ENCODE results near the gene ASB5.
"Not testable (repeated sequence)": the region's sequence is repeated elsewhere in the genome, so short reads cannot be mapped to it uniquely, and the experiment has no call there.

The ASB5 gene

DNA sequence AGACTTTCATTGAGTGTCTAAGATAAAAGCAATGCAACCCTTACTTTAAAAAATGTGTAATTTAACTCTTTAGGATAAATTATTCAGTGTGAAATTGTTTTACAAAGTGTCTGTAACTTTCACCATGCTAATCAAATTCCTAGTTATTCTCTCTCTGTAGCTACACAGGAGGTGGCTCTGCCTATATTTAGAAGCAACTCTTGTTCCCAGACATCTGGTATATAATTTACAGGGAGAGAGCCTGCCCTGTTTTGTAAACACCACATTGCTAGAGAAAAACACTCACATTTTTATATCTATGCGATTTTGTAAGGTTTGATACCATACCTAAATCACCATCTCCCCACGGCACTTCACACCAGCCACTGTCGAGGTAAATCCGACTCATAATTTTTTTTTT, 38.2 kb downstream of the ASB5 start:
- no peak overlapping the region for H3K4me3 ChIP-seq
- H3K27ac ChIP-seq: no peak overlapping the region

DNA sequence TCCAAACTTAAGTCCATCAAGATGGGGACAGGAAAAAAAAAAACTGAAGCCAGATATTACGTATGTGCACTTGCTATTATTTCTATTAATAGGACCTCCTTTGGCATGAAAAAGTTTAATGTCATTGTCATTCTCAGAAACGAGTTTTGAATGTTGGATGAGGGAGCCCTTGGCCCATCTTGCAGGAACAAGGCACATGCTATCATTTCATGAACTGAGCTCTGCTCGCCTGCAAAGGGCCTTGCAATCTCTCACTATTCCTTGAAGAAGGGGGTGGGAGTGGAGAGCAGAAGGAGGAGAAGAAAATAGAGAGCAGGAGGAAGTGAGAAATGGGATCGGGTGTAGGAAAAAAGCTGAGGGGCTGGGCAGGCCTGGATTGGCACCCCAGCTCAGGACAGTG, 39.4 kb downstream of the ASB5 start:
- Histone ChIP-seq H3K27ac (no peak overlapping the region), H3K4me3 (no peak overlapping the region)

- no peak overlapping the region for H3K4me3 ChIP-seq
- no peak overlapping the region for H3K27ac ChIP-seq
Observed at GRCh38 chr4:176226736-176227135, 42.3 kb downstream of the ASB5 start.

DNA sequence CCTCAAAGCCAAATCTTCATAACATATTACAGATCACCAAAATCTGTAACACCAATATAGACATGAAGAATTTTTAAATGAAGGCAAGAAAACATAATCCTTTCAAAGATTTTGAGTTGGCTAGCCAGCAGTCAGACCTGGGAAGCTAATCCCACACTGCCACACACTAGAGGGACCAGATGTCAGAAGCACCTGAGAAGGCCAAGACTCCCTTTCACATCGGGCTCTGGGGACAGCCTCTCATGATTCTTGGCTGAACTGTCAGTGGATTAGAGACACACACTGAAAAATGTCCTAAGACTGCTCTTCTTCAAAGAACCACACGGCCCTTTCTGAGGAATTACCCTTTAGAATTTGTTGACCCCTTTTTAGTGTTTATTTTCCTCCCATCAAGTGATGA, 45.5 kb downstream of the ASB5 start:
- H3K4me3 ChIP-seq: no peak overlapping the region
- no peak overlapping the region for H3K27ac ChIP-seq

DNA sequence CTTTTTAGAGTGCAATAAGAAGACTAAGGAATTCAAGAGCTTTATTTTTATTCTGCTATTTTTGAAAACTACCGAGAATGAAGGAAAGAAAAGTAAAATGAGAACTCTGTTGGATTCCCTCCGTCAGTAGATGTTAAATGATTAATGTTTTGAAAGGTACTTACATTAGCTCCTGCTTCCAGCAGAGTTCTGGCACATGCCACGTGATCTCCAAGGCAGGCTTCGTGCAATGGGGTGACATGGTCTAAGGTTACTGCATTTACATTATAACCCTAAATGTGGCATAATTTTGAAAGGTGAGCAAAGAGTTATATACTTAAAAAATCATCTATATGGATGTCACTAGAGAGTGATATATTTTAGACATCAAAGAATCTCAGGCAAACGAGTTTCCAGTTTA, 46.9 kb downstream of the ASB5 start:
- Histone ChIP-seq H3K27ac (no peak overlapping the region), H3K4me3 (no peak overlapping the region)

DNA sequence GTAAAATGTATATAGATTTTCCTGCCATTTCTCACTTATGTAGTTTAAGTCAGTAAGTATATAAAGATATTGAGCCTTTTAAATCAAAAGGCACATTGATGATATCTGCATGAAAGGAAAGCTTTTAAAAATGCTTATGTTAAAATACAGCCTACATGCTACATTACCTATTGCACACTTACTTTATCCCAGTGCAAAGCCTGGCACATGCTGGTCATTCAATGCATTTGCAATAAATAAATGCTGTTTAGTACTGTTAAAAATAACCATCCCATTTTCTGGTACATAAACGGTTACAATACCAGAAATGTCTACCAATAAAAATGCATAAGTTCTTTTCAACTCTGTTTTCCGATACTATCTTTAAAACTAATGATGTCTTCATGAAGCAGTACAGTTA, 51.5 kb downstream of the ASB5 start:
- Histone ChIP-seq H3K27ac (no peak overlapping the region), H3K4me3 (no peak overlapping the region)

- not testable (repeated sequence) for H3K4me3 ChIP-seq, H3K27ac ChIP-seq
Observed at GRCh38 chr4:176212351-176212750, 56.7 kb downstream of the ASB5 start.

- no peak overlapping the region for H3K4me3 ChIP-seq
- H3K27ac ChIP-seq: no peak overlapping the region
Observed at GRCh38 chr4:176210579-176211296, 58.3 kb downstream of the ASB5 start.

DNA sequence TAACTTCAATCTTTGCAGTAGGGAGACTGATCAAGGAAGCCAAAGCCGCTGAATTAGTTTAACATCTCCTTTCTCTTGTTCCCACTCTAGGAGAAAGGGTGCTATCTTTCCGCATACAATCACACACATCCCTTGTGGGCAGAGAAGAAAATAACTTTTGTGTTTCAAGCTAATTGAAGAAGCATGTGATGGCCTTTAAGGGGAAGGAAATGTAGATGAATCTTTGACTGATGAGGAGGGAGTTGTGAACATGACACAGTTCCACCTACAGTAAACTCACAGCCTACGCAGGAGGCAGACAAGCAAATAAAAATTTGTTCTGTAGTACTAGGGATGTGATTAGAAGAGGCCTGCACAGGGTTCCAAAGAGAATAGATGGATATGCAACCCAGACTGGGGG, 58.9 kb downstream of the ASB5 start:
- Histone ChIP-seq H3K4me3 (no peak overlapping the region), H3K27ac (no peak overlapping the region)

DNA sequence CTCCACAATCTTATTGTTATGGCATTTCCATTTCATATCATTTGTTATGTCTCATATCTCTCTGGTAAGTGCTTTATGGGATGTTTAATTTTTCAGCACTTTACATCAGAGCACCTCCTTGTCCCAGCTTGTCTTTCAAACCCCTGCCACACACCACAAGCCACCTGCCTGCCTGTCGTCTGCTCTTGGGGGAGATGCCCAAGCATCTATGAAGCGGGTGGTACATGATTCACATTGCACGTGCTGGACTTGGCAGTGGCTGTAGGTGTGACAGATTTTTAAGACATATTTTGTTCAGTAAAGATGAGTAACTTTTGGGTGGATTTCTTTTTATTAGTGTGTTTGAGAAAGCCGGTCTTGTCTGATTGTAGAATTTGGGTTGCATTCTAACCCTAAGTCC, 59.5 kb downstream of the ASB5 start:
- H3K27ac ChIP-seq: no peak overlapping the region

GRCh38 chr4:176207839-176208238, 61.2 kb downstream of the ASB5 start:
- no peak overlapping the region for H3K27ac ChIP-seq

More for the DNA sequence above, 59.5 kb downstream of the ASB5 start:
- no peak overlapping the region for H3K4me3 ChIP-seq

DNA sequence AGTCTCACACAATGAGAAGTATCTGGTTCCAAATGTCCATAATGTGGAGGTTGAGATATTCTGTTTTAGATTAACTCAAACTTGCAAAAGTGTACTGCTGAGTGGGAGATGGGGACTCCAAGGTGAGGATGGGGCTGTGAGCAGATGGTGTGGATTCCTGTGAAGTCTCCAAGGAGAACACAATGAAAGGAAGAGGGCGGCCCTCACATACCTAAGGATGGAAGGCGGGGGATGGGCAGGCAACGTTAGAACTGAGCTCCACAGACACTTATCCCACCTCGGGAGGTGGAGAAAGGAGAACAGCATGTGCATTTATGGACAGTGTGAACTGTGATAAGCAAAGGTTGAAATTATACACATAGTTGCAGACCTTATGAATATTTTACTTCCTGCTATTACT, 63.7 kb downstream of the ASB5 start:
- H3K4me3 ChIP-seq: no peak overlapping the region
- H3K27ac ChIP-seq: no peak overlapping the region

More at GRCh38 chr4:176207839-176208238, 61.2 kb downstream of the ASB5 start:
- no peak overlapping the region for H3K4me3 ChIP-seq

- Histone ChIP-seq H3K27ac (no peak overlapping the region), H3K4me3 (no peak overlapping the region)
Observed at GRCh38 chr4:176198316-176198903, 70.6 kb downstream of the ASB5 start.

- peak within 1 kb of the TSS; percentile 33 to 66 (median 55) for H3K4me3 ChIP-seq
- peak within 1 kb of the TSS in 18 of 21 experiments; percentile 14 to 80 (median 58) for H3K27ac ChIP-seq
Observed at GRCh38 chr4:176195184-176195978, 73.6 kb downstream of the ASB5 start, which contains the start of gene SPATA4. Gene SPATA4, minus strand, starts transcription at chr4:176195585. Its CDS starts 23 bp downstream, at chr4:176195562.

DNA sequence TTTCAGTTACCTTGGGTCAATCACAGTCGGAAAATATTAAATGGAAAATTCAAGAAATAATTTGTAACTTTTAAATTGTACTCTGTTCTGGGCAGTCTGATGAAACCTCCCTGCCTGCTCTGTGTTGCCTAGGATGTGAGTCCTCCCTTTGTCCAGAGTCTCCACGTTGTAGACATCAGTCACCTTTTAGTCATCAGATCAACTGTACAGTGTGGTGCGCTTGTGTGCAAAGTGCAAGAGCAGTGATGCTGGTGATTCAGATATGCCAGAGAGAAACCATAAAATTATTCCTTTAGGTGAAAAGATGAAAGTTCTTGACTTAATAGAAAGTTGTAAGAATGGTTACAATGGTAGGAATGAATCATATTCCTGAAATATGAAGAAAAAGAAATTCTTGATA, 75.1 kb downstream of the ASB5 start:
- H3K4me3 ChIP-seq: no peak overlapping the region
- no peak overlapping the region for H3K27ac ChIP-seq

DNA sequence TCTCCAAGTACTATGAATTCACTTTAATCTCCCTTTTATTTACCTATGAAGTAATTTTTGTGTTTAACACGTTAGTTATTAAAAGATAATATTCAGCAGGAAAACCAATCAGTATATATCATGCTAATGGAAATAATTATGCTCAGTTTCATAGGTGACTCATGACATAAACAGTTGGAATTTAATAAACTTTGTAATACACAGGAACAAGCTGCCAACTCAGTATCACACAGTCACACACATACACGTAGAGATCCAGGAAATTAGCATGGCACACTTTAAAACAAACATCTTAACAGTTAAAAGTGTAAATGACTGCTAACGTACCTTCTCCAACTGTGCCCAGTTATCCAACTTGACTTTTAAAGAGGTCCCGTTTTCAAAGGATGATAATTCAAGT, 75.9 kb downstream of the ASB5 start:
- H3K27ac ChIP-seq: no peak overlapping the region
- no peak overlapping the region for H3K4me3 ChIP-seq

- H3K4me3 ChIP-seq: no peak overlapping the region
- no peak overlapping the region for H3K27ac ChIP-seq
Observed at GRCh38 chr4:176191974-176192373, 77.0 kb downstream of the ASB5 start.

DNA sequence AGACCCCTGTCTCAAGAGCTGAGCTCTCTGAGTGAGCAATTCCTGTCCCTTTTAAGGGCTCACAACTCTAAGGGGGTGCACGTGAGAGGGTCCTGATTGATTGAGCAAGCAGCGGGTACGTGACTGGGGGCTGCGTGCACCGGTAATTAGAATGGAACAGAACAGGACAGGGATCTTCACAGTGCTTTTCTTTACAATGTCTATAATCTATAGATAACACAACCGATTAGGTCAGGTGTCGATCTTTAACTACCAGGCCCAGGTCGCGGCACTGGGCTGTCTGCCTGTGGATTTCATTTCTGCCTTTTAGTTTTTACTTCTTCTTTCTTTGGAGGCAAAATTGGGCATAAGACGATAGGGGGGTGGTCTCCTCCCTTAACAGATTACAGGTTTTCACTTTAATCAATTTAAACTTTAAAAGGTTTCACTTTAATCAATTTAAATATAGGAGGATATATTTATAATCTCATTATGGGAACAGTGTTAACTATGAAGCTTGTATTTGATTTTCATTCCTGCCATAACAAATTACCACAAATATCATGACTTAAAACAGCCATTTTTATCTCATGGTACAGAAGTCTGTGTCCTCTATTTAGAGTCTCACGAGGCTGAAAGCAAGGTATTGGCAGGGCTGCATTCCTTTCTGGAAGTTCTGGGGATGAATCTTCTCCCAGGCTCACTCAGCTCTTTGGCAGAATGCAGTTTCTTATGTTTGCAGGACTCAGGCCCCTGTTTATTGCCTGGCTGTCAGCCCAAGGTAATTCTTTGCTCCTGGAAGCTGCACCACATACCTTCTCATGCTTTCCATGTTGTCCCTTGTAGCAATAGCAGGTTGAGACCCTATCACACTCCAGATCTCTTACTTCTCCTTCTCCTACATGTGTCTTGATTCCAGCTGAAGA, 78.9 kb downstream of the ASB5 start:
- H3K27ac ChIP-seq: no peak overlapping the region
- H3K4me3 ChIP-seq: no peak overlapping the region

GRCh38 chr4:176188654-176189053, 80.4 kb downstream of the ASB5 start:
- Histone ChIP-seq H3K4me3 (no peak overlapping the region), H3K27ac (no peak overlapping the region)

DNA sequence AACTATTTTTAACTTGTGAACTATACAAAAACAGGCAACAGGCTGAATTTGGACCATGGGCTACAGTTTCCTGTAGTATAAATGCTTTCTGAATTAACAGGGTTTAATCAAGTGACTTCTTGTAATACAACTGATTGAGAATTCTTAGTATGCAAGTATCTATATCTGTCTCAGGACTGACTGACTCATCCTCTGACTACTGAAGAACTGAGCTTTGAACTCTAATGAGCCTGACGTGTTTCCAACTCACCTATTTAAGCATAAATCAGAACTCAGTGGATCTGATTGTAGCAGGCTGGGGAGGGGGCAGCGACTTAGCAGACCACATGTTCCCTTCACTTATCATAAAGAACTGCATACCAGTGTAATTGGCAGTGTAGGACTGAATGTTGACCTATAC, 81.4 kb downstream of the ASB5 start:
- H3K4me3 ChIP-seq: no peak overlapping the region
- no peak overlapping the region for H3K27ac ChIP-seq
